GM19035 (cell line): ENCODE data around the gene CFTR.

ENCODE experiments used
- ATAC-seq: cut with Tn5 transposase; IDR thresholded peaks from one replicate; pipeline ENCODE4 v1.9.1; 2021; ENCODE audit not compliant: unreplicated experiment

The CFTR gene

DNA sequence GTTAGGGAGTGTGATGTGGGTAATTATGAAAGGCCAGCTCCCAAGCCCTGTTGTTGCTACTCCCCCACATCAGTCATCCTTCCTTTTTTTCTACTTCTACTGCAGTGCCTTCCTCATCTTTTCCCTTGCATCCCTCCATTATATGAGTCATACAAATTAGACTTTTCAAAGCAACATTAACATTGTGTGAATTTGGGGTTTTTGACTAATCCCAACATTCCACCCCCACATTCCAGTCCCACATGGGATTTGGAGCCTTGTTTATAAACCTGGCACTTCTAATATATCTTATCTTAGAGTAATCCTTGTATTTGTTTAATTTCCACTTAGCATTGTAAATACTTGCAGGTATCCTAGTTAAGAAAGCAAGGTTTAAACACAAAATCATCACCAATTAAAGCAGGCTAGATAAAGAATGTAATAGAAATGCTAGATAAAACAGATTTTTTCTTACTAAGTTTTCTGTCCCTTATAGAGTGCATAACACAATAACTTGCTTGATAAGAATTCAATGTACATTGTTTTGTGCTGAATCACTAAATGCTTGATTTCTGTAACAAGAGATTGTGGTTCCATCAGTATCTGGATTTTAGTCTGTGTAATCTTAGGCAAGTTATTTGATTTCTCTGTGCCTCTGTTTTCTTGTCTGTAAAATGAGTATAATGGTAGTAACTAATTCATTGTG is 165.8 kb downstream of the CFTR start:
- ATAC-seq, result no peak

DNA sequence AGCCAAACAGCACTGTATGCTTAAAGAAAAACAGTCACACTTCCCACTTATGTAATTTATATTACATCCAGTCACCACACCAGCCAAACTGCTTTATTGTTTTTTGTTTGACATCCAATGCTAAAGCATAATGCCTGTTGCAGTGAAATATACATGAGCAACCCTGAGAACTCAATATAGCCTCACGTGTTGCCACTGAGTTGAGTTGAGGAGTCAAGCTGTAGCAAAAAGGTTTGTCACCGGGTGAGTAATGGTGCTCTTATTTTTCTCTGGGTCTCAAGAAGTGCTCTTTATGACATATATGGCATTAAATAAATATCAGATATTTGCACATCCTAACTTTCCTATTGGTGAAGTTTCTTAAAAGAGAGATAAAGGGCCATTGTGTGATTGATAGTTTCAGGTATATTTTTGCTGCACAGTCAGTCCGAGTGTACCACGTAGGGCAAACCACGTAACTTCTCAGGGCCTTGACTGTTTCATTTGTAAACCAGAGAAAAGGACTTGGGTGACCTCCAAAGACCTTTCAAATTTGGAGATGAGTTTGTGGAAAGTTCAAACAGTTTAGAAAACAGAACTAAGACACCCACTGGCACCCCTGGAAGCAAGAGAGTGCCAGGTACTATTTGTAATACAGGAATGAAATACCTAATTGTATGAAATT is 168.5 kb downstream of the CFTR start:
- no peak for ATAC-seq

DNA sequence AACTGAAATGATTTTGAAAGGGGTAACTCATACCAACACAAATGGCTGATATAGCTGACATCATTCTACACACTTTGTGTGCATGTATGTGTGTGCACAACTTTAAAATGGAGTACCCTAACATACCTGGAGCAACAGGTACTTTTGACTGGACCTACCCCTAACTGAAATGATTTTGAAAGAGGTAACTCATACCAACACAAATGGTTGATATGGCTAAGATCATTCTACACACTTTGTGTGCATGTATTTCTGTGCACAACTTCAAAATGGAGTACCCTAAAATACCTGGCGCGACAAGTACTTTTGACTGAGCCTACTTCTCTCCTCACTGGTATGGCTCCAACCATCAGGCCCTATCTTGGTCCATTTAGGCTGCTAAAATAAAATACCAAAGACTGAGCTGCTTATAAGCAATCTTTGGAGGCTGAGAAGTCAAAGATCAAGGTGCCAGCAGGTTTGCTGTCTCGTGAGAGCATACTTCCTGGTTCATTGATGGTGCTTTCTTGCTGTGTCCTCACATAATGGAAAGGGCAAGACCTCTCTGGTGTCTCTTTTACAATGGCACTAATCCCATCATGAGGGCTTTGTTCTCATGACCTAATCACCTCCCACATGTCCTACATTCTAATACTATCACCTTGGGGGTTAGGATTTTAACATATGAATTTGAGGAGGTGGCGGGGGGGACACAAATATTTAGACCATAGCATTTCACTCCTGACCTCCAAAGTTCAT is 173.3 kb downstream of the CFTR start:
- ATAC-seq, result no peak

DNA sequence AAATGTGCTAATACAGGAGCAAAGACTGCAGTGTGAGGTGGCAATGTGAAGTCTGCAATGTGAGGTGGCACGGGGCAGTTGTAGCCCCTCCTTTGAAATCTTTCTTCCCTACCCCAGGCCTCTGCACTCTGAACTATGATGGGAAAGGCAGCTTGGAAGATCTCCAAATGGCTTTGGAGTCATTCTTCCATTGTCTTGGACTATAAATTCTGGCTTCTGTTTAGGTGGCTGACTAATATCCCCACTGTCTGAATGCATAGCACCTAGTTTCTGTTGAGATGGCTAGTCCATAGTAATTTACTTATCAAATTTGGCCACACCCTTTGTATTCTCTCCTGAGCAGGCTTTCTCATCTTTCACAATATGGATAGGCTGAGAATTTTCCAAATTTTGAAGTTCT is 175.0 kb downstream of the CFTR start:
- ATAC-seq, result no peak

DNA sequence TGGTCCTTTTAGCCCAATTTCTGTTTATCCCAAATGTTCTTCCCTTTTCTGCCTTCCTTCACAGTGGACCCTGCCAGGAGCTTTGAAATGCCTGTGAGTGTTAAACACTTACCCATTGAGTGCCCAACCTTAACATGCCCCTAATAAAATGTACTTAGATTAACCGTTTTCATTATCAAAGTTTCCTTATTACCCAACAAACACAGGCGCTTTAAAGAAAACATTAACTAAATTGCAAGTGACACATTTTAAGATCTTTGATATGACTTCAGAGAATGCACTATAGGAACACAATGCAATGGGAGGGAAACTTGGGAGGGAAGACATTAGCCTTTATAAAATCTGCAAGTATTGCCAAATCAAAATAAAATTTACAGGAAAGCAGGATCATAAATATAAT is 177.0 kb downstream of the CFTR start:
- ATAC-seq, result no peak

DNA sequence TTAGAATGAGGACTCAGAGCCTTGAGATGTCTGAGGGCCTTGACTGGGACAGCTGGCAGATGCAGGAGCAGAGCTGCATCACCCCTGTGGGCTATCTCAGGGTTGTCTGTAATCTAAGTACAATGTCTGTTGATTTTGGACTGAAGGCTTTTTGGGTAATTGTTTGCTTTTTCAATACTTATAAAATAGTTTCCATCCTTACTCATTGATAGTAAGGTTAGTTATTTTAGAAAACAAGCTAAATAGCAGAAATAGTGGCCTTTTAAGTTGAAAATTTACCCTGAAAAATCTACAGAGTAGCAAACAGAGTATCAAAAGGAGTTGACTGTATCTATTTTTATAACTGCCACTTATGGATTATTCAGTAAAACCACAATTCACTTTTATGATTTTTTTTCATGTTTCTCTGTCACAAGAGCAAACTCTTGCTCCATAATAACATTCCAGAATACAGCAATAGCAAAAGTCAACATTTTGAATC is 179.7 kb downstream of the CFTR start:
- ATAC-seq, result no peak

DNA sequence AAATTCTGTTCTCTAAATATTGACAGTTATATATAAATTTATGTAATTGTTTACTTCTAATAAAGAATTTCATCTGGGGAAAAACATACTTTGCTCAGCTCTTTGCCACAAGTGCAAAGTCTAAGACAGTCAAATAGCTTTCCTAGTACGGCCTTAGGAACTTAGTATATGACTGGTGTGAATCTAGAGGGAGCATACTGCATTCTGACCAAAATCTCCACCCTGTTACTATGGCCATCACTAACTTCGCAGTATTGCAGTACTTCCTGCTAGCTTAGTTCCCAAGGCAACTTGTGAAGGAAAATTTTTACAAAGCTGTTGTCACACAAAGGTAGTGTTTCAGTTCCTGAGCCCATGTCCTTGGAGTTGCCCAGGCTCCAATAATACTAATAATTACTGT is 181.5 kb downstream of the CFTR start:
- no peak for ATAC-seq

DNA sequence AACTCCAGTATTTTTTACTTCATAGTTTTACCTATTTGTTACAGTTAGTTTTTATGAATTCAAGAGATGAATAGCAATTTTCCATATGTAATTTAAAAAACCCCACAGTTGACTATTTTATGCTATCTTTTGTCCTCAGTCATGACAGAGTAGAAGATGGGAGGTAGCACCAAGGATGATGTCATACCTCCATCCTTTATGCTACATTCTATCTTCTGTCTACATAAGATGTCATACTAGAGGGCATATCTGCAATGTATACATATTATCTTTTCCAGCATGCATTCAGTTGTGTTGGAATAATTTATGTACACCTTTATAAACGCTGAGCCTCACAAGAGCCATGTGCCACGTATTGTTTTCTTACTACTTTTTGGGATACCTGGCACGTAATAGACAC is 184.2 kb downstream of the CFTR start:
- no peak for ATAC-seq

DNA sequence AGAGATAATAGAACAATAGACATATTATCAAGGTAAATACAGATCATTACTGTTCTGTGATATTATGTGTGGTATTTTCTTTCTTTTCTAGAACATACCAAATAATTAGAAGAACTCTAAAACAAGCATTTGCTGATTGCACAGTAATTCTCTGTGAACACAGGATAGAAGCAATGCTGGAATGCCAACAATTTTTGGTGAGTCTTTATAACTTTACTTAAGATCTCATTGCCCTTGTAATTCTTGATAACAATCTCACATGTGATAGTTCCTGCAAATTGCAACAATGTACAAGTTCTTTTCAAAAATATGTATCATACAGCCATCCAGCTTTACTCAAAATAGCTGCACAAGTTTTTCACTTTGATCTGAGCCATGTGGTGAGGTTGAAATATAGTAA is 185.5 kb downstream of the CFTR start:
- no peak for ATAC-seq

DNA sequence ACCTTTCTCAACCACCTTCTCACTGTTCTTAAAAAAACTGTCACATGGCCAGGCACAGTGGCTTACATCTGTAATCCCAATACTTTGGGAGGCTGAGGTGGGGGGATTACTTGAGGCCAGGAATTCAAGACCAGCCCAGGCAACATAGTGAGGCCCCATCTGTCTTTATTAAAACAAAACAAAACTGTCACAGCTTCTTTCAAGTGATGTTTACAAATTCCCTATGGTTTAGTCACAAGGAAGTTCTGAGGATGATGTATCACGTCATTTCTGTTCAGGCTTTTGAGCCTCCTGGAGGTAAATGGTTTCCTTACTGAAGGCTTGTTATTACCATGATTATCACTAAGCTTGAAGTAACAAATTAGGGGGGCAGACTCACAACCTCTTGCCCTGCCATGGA is 186.2 kb downstream of the CFTR start:
- no peak for ATAC-seq

DNA sequence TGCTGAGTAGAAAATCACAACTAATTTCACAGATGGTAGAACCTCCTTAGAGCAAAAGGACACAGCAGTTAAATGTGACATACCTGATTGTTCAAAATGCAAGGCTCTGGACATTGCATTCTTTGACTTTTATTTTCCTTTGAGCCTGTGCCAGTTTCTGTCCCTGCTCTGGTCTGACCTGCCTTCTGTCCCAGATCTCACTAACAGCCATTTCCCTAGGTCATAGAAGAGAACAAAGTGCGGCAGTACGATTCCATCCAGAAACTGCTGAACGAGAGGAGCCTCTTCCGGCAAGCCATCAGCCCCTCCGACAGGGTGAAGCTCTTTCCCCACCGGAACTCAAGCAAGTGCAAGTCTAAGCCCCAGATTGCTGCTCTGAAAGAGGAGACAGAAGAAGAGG is 186.9 kb downstream of the CFTR start:
- no peak for ATAC-seq

DNA sequence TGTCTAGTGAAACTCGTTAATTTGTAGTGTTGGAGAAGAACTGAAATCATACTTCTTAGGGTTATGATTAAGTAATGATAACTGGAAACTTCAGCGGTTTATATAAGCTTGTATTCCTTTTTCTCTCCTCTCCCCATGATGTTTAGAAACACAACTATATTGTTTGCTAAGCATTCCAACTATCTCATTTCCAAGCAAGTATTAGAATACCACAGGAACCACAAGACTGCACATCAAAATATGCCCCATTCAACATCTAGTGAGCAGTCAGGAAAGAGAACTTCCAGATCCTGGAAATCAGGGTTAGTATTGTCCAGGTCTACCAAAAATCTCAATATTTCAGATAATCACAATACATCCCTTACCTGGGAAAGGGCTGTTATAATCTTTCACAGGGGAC is 187.6 kb downstream of the CFTR start:
- ATAC-seq, result no peak

DNA sequence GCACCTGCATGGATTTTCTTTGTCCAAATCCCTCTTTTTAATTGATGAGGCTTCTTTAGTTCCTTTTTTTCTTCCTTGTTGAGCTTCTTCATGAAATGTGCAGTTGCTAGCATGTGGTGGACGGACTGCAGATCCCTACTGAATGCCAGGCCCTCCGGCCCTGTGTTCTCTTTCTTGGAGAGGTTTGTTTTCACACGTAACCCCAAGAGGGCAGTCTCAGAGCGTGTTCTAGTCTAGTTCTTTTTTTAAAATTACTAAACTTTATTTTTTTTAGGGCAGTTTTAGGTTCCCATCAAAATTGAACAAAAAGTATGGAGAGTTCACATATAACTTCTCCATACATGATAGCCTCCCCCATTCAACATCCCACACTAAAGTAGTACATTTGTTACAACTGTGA is 190.0 kb downstream of the CFTR start:
- no peak for ATAC-seq

DNA sequence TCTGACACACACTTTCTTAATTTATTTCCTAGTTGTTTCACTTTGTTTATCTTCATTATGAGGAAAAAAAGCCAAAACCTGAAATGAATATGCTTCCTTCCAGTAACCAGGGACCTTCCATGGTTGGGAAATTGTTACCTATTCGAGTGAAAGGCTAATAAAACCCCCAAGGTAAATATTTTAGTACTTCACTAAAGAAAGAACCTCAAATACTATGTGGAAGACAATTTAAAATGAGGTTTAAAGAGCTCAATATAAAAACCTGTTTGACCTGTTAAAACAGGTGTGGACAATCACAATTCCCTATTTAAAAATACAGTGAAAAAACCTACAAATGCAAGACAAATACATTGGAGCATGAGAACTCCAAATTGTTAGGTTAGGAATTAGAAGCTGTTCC is 192.6 kb downstream of the CFTR start:
- no peak for ATAC-seq

DNA sequence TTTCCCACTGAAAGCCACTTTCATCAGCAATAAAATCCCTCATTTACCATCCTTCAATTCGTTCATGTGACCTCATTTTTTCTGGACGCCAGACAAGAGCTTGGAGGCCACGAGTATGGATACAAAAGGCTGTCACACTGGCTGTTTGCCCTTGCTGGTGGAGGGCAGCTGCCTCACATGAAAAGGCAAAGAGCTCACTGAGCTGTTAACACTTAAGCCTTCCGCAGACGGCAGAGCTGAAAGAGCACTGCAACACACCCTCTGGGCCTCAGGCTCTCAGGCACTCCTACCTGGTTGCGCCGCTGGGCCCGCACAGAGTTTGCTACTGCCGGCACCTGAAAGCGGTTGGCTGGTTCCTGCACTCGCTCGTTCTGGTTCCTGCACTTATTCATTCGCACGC is 193.5 kb downstream of the CFTR start:
- no peak for ATAC-seq

DNA sequence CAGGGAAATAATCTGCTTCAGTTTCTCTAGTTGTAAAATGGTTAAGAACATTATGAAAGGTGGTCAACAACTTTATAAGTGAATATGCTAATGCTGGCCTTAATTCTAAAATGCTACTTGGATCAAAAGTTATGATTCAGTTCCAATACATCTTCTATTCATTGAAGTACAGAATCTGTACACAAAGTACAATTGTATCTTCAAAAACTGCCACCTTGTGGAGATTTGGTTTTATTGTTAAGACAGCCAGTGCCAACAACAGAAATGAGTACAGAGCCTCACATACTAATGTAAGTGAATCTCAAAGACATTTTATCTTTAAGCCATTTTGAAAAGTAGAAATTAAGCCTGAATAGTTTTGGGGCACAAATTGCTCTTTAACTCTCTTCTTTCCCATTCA is 194.0 kb downstream of the CFTR start:
- ATAC-seq, result peak; percentile 70

DNA sequence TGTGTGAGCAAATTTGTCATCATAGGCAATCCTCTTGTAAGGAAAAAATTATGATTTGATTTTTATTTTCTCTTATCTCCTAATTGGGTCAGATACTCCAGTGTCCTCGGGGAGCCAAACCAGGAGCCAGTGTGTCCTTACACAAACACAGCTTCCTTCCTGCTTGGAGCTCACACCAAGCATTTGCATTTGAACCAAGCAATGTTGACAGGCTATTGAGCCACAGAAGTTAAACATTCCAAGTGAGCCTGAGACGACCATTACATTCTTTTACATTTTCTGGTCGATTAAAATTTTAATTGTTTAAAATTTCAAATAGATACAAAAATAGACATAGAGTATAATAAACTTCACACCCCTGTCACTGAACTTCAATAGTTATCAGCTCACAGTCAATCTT is 194.8 kb downstream of the CFTR start:
- no peak for ATAC-seq

DNA sequence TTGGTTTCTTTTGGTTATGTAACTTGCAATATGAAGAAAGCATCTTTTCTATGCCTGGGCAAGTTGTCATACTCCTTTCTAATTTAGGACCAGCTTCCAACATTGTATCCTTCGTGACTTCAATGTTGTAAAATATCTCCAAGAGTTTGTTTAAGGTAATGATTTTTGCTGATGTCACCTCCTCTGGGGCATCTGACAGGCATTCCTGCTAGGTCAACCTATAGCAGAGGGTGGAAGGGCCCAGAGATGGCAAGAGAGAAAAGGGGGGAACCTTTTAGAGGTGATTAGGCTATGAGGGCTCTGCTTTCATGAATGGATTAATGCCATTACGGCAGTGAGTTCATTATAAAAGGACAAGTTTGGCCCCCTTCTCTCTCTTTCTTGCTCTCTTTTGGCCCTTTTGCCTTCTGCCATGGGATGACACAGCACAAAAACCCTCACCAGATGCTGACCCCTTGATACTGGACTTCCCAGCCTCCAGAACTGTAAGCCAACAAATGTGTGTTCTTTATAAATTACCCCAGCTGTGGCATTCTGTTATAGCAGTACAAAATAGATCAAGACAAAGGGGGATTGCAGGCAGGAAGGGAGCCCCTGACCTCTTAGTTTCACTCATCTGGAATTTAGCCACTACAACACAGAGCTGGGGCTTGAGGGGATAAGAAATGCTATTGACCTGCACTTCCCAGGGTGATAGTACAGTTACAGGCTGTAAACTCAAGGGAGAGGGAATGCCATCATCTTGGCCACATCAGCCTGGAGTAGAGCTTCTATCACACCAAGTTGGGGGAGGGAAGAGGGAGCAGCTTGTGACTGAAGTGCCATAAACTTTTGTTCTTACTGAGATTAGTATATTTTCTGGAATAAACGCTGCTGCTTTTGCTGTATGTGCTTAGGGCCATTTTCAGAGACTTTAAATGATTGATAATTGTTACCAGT is 195.9 kb downstream of the CFTR start:
- ATAC-seq, result no peak

DNA sequence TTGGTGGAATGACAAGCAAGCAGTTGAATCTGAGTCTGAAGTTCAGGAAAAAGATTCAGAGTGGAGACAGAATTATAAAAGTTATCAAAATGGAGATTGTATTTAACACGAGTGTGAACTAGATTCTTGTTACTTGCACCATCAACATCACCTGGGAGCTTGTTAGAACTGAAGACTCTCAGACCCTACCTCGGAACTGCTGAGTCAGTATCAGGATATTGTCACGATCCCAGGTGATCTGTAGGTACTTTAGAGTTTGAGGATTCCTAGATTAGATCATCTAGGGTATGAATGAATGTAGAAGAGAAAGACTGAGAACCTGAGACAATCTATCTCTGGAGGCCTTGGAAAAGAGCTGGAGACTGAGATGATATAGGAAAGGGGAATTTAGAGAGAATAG is 199.3 kb downstream of the CFTR start:
- ATAC-seq, result no peak

DNA sequence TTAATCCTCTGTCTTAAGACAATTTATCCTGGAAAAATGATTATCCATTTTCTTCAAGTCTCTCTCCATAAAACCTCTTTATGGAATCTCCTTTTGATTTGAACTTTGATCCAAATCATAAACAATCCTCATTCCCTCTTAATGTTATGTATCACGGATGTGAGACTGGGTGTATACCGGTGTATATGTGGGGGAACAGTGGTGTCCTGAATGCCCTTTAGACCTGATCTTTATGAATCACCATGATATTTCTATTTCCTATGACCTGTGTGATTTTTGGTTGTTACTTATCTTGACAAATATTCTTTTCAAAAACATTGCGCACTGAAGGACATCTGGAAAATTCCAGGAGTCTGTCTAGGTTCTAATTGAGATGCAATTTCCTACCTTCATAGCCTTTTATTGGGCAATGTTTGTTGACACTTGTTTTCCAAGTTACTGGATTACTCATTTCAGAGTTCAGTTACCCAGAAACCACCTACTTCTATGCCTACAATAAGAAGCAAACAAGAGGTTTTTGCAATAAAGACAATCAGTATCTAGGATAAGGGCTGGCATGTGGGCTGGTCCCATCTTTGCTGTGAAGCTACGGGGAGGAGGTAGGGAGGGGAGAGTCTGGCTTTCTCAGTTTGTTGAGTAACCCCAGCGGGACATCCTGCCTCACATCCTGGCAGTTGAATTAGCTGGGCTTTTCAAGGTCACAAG is 203.0 kb downstream of the CFTR start:
- no peak for ATAC-seq
